Activated CD8-positive, alpha-beta memory T cell treated with anti-CD3 and anti-CD28 coated beads, Interleukin-2, amount 50 U/mL, for 24 hours (primary cell): Measurements from ENCODE around the gene OSBPL5.
A peak's percentile ranks its signal among the peaks of the same experiment; 100 is the strongest.
"Not testable (repeated sequence)": the region's sequence is repeated elsewhere in the genome, so short reads cannot be mapped to it uniquely, and the experiment has no call there.

Experiments used
- DNase-seq: peaks from one replicate; pipeline ENCODE4 v3.0.0-alpha.2; 2020; ENCODE audit errors: extremely low read depth

Gene OSBPL5

DNA sequence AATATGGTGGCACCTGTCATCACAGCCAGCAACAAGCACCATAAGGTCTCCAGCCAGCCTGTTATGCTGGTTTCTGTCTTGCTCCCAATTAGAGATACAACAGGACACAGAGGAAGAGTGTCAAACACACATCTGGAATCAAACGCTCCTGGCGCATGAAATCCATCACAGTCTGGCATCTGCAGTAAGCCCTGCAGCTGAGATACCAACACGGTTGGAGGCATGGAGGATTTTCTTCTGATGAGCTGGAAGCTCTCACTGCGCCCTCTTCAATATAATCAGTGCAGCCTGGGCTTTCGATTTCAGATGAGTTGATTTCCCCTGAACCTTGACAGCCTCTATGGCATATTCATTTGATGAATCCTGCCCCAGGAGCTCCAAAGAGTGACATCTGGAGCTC is 80.1 kb downstream of the OSBPL5 start:
- no peak for DNase-seq

- DNase-seq = no peak
Measured at GRCh38 chr11:3083321-3083720, 81.8 kb downstream of the OSBPL5 start.

DNA sequence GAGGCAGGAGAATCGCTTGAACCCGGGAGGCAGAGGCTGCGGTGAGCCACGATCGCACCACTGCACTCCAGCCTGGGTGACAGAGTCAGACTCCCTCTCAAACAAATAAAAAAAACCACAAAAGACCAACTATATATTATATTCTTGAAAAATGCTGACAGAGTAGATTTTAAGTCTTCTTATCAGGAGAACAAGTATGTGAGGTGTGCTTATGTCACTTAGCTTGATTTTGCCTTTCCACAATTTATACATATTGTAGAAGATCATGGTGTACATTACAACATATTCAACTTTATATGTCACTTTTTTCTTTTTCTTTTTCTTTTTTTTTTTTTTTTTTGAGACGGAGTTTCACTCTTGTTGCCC is 83.7 kb downstream of the OSBPL5 start:
- DNase-seq = no peak

DNA sequence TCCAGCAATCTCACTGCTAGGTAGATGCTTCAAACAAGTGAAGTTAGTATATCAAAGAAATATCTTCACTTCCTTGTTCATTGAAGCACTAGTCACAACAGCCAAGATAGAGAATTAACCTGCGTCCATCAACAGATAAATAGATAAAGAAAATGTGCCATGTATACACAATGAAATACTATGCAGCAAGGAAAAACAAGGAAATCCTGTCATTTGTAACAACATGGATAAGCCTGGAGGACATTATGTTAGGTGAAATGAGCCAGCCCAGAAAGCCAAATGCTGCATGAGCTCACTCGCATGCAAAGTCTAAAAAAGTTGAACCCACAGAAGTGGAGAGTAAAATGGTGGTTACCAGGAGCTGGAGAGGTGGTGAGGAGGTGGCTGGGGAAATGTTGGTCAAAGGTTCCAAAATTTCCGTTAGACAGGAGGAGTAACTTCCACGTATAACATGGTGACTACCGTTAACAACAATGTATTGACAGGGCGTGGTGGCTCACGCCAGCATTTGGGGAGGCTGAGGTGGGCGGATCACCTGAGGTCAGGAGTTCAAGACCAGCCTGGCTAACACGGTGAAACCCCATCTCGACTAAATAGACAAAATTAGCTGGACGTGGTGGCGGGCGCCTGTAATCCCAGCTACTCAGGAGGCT is 84.3 kb downstream of the OSBPL5 start:
- no peak for DNase-seq

- no peak for DNase-seq
Measured at GRCh38 chr11:3080104-3080503, 85.0 kb downstream of the OSBPL5 start.

DNA sequence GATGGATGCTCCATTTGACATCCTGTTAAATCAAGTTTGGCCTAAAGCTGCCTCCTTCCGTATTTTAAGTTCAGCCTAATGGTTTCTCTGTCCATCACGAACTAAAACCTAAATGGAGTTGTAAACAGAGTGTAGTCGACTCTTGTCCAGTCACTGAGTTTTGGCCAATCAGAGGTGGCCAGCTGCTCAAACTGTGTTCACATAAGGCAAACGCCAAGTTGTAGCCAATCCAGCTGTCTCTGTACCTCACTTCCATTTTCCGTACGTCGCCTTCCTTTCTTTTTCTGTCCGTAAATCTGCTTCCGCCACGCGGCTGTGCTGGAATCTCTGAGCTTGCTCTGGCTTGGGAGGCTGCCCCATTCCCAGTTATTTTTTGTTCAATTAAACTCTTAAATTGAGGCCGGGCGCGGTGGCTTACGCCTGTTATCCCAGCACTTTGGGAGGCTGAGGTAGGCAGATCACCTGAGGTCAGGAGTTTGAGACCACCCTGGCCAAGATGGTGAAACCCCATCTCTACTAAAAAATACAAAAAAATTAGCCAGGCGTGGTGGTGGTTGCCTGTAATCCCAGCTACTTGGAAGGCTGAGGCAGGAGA is 87.2 kb downstream of the OSBPL5 start:
- DNase-seq = no peak

GRCh38 chr11:3077189-3077836 is 87.8 kb downstream of the OSBPL5 start:
- DNase-seq = no peak

DNA sequence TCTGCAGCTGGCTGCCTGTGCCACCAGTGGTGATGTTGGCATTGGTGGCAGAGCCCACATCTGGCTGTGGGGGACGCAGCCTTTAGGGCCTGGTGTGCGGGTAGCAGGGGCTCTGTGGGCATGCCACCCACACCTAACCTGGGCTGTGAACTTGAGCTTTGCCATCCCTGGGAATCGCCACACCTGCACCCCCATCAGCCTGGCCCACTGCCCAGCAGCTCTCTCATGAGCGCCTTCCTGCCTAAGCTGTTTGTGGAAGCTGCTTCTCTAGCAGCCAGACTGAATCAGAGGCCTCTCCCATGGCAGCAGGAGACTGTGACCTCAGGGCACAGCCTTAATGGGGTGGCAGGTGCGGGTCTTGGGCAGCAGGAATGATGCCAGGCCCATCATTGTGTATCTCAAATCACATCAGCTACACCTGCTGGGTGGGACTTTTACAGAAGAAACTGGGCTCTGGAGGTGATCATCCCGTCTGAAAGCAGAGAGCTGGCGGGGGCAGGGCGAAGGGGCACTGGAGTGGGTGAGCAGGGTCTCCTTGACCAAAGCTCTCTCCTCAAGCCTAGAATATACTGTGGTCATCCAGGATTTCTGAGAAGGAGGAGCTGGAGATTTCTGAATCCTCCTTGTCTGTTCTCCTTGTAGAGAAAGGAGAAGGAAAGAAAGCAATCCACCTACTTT is 90.1 kb downstream of the OSBPL5 start:
- DNase-seq = no peak

GRCh38 chr11:3073029-3073435 is 92.1 kb downstream of the OSBPL5 start:
- DNase-seq = no peak

DNA sequence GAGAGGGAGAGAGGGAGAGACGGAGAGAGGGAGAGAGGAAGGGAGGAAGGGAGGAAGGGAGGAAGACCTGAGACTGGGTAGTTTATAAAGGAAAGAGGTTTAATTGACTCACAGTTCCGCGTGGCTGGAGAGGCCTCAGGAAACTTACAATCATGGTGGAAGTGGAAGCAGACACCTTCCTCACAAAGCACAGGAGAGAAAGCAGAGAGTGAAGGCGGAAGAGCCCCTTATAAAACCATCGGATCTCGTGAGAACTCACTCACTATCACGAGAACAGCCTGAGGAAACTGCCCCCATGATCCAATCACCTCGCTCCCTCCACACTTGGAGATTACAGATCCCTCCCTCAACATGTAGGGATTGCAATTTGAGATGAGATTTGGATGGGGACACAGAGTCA is 95.7 kb downstream of the OSBPL5 start:
- DNase-seq = no peak

DNA sequence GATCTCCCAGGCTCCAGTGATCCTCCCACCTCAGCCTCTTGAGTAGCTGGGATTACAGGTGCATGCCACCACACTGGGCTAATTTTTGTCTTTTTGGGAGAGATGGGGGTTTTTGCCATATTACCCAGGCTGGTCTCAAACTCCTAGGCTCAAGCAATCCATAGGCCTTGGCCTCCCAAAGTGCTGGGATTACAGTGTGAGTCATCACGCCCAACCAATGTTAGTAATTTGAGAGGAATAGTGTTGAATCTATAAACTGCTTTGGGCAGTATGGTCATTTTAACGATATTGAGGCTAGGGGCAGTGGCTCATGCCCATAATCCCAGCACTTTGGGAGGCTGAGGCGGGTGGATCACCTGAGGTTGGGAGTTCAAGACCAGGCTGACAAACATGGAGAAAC is 98.8 kb downstream of the OSBPL5 start:
- DNase-seq = not testable (repeated sequence)

DNA sequence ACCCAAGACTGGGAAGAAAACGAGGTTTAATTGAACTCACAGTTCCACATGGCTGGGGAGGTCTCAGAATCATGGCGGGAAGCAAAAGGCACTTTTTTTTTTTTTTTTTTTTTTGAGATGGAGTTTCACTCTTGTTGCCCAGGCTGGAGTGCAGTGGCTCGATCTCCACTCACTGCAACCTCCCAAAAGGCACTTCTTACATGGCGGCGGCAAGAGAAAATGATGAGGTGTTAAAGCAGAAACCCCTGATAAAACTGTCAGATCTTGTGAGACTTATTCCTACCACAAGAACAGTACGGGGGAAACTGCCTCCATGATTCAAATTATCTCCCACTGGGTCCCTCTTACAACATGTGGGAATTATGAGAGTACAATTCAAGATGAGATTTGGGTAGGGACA is 100.4 kb downstream of the OSBPL5 start:
- not testable (repeated sequence) for DNase-seq

DNA sequence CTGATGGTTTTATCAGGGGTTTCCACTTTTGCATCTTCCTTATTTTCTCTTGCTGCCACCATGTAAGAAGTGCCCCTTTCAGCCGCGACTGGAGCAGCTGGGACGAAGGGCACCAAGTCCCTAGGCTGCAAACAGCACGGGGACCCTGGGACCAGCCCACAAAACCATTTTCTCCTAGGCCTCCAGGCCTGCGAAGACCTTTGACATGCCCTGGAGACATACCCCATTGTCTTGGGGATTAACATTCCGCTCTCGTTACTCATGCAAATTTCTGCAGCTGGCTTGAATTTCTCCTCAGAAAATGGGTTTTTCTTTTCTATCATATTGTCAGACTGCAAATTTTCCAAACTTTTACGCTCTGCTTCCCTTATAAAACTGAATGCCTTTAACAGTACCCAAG is 101.2 kb downstream of the OSBPL5 start:
- not testable (repeated sequence) for DNase-seq

GRCh38 chr11:3063432-3063831 is 101.7 kb downstream of the OSBPL5 start:
- DNase-seq = not testable (repeated sequence)

DNA sequence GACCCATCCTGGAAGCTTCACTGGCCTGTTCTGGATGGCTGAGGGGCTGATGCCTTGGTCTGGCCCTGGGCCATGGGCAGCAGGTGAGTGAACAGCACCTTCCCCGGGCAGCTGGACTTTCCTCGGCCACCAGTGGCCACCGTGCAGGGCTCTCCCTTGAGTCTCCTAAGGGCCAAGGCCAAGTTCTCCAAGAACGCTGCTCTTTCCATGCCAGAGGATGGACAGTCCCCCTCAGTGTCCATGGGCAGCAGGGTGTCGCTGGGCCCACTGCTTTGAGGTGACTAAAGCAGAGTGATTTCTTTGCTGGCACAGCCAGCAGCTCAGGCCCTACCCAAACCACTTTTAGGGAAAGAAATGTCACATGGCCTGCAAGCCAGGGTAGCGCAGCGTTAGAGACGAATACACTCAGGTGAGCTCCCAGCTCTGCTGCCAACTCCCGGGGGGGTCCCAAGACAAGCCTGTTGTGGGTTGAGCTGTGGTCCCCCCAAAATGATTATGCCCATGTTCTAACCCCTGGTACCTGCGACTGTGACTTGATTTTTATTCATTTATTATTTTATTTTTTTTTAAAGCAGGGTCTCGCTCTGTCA is 104.6 kb downstream of the OSBPL5 start:
- DNase-seq = no peak

DNA sequence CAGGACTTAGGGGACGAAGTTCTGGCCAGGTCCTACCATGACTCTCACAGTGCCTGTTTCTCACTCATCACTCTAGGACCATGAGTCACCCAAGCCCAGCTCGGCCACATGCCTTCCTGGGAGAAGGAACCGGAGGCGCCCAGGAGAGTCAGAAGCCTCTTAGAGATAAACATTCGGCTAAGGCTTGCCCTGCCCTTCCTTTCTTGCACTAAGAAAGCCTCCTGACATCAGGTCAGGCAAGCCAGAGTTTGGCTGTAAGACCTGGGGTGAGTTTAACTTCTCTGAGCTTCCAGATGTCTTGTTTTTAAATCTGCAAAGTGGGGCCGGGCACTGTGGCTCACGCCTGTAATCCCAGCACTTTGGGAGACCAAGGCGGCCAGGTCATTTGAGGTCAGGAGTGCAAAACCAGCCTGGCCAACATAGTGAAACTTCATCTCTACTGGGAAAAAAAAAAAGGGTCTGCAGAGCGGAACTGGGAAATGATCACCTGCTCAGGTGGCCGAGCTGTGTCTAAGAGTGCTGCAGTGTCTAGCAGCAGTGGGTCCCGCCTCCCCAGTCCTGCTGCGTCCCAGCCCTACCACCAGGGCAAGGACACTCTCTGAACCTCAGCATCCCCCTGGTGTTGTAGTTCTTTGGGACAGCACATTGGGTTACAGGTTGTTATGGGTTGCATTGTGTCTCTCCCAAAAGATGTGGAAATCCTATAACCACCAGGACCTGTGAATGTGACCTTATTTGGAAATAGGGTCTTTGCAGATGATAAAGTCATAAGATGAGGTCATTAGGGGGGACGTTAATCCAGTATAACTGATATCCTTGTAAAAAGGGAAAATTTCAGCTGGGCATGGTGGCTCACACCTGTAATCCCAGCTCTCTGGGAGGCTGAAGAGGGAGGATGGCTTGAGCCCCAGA is 106.1 kb downstream of the OSBPL5 start:
- DNase-seq = no peak

DNA sequence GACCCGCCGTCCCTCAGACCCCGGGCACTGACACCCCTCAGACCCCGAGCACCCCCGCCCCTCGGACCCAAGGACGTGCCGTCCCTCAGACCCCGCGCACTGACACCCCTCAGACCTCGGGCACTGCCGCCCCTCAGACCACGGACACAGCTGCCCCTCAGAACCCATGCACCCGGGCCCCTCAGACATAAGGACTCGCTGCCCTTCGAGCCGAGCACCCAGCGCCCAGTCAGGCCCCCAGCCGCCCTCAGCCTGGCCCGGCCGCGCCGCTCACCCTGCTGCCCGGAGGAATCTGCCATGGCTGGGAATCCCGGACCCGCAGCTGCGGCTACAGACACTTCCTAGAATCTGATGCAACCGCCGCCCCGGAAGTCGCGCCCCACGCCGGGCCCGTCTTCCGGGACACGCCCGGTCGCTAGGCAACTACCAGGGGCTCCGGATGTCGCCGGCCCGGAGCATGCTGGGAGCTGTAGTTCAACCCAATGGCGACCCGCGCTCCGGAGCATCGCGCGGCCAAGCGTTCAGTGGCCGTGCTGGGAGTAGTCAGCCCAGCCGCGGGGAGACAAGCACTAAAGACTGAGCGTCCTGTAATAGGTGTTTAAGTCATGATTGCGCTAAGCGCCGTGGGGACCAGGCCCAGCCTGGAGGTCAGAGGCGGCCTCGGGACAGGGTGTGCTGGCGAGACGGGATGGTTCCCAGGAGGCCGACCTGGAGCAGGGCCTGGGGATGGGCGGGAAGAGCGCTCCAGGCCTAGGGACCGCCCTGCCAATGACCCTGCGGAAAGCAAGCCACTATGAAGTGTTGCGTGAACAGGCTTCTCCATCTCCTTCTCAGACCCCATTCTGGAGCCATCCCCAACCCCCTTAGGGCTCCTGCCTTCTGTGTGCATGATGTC is 107.8 kb downstream of the OSBPL5 start, which contains the start of gene CARS1:
Gene CARS1, minus strand, starts transcription at position 355 of the 895 bp plus-strand sequence. Its CDS starts 56 bp downstream, at position 299.
- DNase-seq = peak; percentile 86

- no peak for DNase-seq
Measured at GRCh38 chr11:3056296-3057068, 108.6 kb downstream of the OSBPL5 start.

DNA sequence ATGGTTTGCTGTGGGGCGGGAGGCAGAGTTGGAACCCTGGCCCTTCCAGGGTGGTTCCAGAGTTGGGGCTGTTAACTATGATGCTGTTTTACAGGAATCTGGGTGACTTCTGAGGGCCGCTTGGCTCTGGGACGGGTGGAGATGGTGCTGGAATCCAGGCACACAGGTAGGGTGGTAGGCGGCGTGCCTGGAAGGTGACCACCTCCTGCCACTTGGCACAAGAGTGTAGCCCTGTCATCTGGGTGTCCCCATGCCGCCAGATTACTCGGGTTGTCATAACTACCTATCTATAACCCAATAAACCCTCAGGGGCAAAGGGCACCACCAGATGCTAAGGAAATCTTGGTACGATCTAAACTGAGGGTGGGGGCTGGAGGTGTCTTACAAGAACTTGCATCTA is 109.2 kb downstream of the OSBPL5 start:
- DNase-seq = no peak
